ENCODE results near the gene LUC7L2. TPM values are rescaled to one million over a fixed set of nuclear protein-coding genes. Genes with fewer than 3 reads are reported as not detected.

LUC7L2 gene
- polyA plus RNA-seq, 1 donor (not counting 4 experiments of a cell fraction or from before 2014, with no cell fraction given) = 52.7 TPM

- no peak overlapping the region for H3K4me3 ChIP-seq (ENCODE audit: control insufficient read depth in 2 of 3, extremely low read depth in 1 of 3, insufficient read depth in 2 of 3, low read depth in 1 of 3, low read length in 3 of 3)
- DNase-seq (ENCODE audit: low read depth, low spot score) (no peak), FAIRE-seq (no peak)
- TF ChIP-seq EZH2 (IDR thresholded peaks at IDR 0.05; ENCODE audit: low read length) (no peak), CTCF (optimal IDR thresholded peaks at IDR 0.05 in 1 of 3, IDR thresholded peaks at IDR 0.05 in 1 of 3, conservative IDR thresholded peaks at IDR 0.05 in 1 of 3; ENCODE audit: extremely low read depth in 1 of 3, insufficient read depth in 2 of 3, low read length in 3 of 3) (no peak)
- peaks cover 55% of the 10 kb centered on the region for H3K79me2 ChIP-seq (ENCODE audit: control insufficient read depth, insufficient read depth, low read length)
- no peak overlapping the region for H2AFZ ChIP-seq (ENCODE audit: control insufficient read depth, low read length)
- H4K20me1 ChIP-seq (ENCODE audit: control insufficient read depth, extremely low read depth, insufficient read depth, low read length) = no peaks in the 10 kb centered on the region
- peaks cover 10 to 12% of the 10 kb centered on the region in 2 experiments for H3K36me3 ChIP-seq (ENCODE audit: control insufficient read depth in 2 of 2, extremely low read depth in 1 of 2, insufficient read depth in 2 of 2, low read length in 2 of 2)
- H3K4me2 ChIP-seq (ENCODE audit: control insufficient read depth, extremely low read depth, insufficient read depth, low read depth, low read length) = no peak overlapping the region
- H3K9ac ChIP-seq (ENCODE audit: control insufficient read depth, extremely low read depth, insufficient read depth, low read length) = no peak overlapping the region
- H3K27me3 ChIP-seq (ENCODE audit: control insufficient read depth, extremely low read depth, insufficient read depth, low read length) = no peaks in the 10 kb centered on the region
- H3K9me1 ChIP-seq (ENCODE audit: control insufficient read depth, extremely low read depth, insufficient read depth, low read length) = no peaks in the 10 kb centered on the region
- H3K4me1 ChIP-seq (ENCODE audit: control insufficient read depth, extremely low read depth, insufficient read depth, low read length) = no peaks in the 10 kb centered on the region
- dilution Hi-C loops (cut with MboI; ENCODE audit: extremely low pct_ligation_motif_present, low sequenced_read_pairs) = no loop called here
- H3K9me3 ChIP-seq (ENCODE audit: control insufficient read depth, low read depth, low read length) = no peaks in the 10 kb centered on the region
- no peak overlapping the region for H3K27ac ChIP-seq (ENCODE audit: control insufficient read depth, insufficient read depth, low read length)
These were observed 24.9 kb downstream of the LUC7L2 start for GRCh38 chr7:139384611-139385010.

DNA sequence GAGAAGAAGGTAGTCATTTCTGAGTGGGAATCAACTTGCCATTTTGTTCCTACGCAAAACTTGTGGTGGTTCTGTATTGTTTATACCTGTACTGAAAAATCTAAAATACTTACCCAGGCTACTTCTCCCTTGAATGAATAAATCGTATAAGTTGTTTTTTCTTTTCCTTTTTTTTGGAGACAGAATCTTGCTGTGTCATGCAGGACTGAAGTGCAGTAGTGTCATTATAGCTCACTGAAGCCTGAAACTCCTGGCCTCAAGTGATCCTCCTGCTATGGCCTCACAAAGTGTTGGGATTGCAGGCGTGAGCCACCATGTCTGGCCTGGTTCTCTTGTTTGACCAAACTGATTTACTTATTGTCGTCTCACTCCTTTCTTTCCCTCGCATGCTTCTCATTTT lies 27.9 kb downstream of the LUC7L2 start:
- Histone ChIP-seq H3K4me1 (ENCODE audit: control insufficient read depth, extremely low read depth, insufficient read depth, low read length) (no peaks in the 10 kb centered on the region), H3K4me2 (ENCODE audit: control insufficient read depth, extremely low read depth, insufficient read depth, low read depth, low read length) (no peak overlapping the region), H3K4me3 (ENCODE audit: control insufficient read depth in 2 of 3, extremely low read depth in 1 of 3, insufficient read depth in 2 of 3, low read depth in 1 of 3, low read length in 3 of 3) (no peak overlapping the region), H2AFZ (ENCODE audit: control insufficient read depth, low read length) (no peak overlapping the region), H4K20me1 (ENCODE audit: control insufficient read depth, extremely low read depth, insufficient read depth, low read length) (no peaks in the 10 kb centered on the region), H3K9ac (ENCODE audit: control insufficient read depth, extremely low read depth, insufficient read depth, low read length) (no peak overlapping the region), H3K27ac (ENCODE audit: control insufficient read depth, insufficient read depth, low read length) (no peak overlapping the region), H3K27me3 (ENCODE audit: control insufficient read depth, extremely low read depth, insufficient read depth, low read length) (no peaks in the 10 kb centered on the region), H3K9me3 (ENCODE audit: control insufficient read depth, low read depth, low read length) (no peaks in the 10 kb centered on the region), H3K79me2 (ENCODE audit: control insufficient read depth, insufficient read depth, low read length) (peaks cover 65% of the 10 kb centered on the region), H3K36me3 (ENCODE audit: control insufficient read depth in 2 of 2, extremely low read depth in 1 of 2, insufficient read depth in 2 of 2, low read length in 2 of 2) (peaks cover 15 to 16% of the 10 kb centered on the region in 2 experiments), H3K9me1 (ENCODE audit: control insufficient read depth, extremely low read depth, insufficient read depth, low read length) (no peaks in the 10 kb centered on the region)
- TF ChIP-seq EZH2 (IDR thresholded peaks at IDR 0.05; ENCODE audit: low read length) (no peak), CTCF (optimal IDR thresholded peaks at IDR 0.05 in 1 of 3, IDR thresholded peaks at IDR 0.05 in 1 of 3, conservative IDR thresholded peaks at IDR 0.05 in 1 of 3; ENCODE audit: extremely low read depth in 1 of 3, insufficient read depth in 2 of 3, low read length in 3 of 3) (no peak)
- no peak for FAIRE-seq
- dilution Hi-C loops (cut with MboI; ENCODE audit: extremely low pct_ligation_motif_present, low sequenced_read_pairs) = no loop called here
- DNase-seq (ENCODE audit: low read depth, low spot score) = no peak
